HepG2 (cell line): ENCODE data around the gene SURF1. TPM values are rescaled to one million over a fixed set of nuclear protein-coding genes. Genes with fewer than 3 reads are reported as not detected.

Experiments
- AKNA ChIP-seq: sonication (generic); formaldehyde crosslinking; IDR thresholded peaks from 2 replicates; pipeline ENCODE4 v1.4.0; 2020; ENCODE audit warnings: missing genetic modification reagents, borderline replicate concordance
- CCDC6 ChIP-seq: sonication (generic); formaldehyde crosslinking; IDR thresholded peaks from 2 replicates; pipeline ENCODE4 v1.8.1; 2022; ENCODE audit warnings: mild to moderate bottlenecking, missing genetic modification reagents, moderate library complexity
- IKZF5 ChIP-seq: IDR thresholded peaks from 2 replicates; pipeline ENCODE4 v1.6.1; 2018; ENCODE audit warnings: missing genetic modification reagents, mild to moderate bottlenecking, missing compliant biosample characterization
- MAFG ChIP-seq: sonication (generic); formaldehyde crosslinking; IDR thresholded peaks from 2 replicates; pipeline ENCODE4 v1.5.1; 2020; ENCODE audit warnings: mild to moderate bottlenecking, missing genetic modification reagents
- MED8 ChIP-seq: sonication (generic); formaldehyde crosslinking; IDR thresholded peaks from 2 replicates; pipeline ENCODE4 v1.8.1; 2023; ENCODE audit warnings: mild to moderate bottlenecking, missing genetic modification reagents; ENCODE audit not compliant: insufficient replicate concordance
- RAD51 ChIP-seq: fragments of 450-650 bp; IDR thresholded peaks from 2 replicates; pipeline ENCODE4 v1.6.1; 2016; ENCODE audit warnings: borderline replicate concordance
- REXO4 ChIP-seq: sonication (generic); formaldehyde crosslinking; IDR thresholded peaks from 2 replicates; pipeline ENCODE4 v1.8.0; 2022; ENCODE audit warnings: missing genetic modification reagents, mild to moderate bottlenecking, borderline replicate concordance
- SMC3 ChIP-seq: IDR thresholded peaks from 2 replicates; pipeline ENCODE4 v1.6.1; 2011; ENCODE audit warnings: low read length, improper control_type of control experiment
- TBL1XR1 ChIP-seq: fragments of 150-350 bp; IDR thresholded peaks from 2 replicates; pipeline ENCODE4 v1.6.1; 2014; ENCODE audit warnings: borderline replicate concordance, low read length; ENCODE audit not compliant: partially characterized antibody
- ZBTB38 ChIP-seq: sonication (generic); formaldehyde crosslinking; IDR thresholded peaks from 2 replicates; pipeline ENCODE4 v1.5.1; 2020; ENCODE audit warnings: mild to moderate bottlenecking, missing genetic modification reagents
- ZBTB7A ChIP-seq: sonication (generic); formaldehyde crosslinking; IDR thresholded peaks from 2 replicates; pipeline ENCODE4 v1.8.0; 2022; ENCODE audit warnings: mild to moderate bottlenecking, missing genetic modification reagents
- ZFP91 ChIP-seq: sonication (generic); formaldehyde crosslinking; IDR thresholded peaks from 2 replicates; pipeline ENCODE4 v1.9.0; 2022; ENCODE audit warnings: missing genetic modification reagents, mild to moderate bottlenecking, borderline replicate concordance
- ZNF275 ChIP-seq: sonication (generic); formaldehyde crosslinking; IDR thresholded peaks from 2 replicates; pipeline ENCODE4 v1.8.0; 2022; ENCODE audit warnings: missing genetic modification reagents, mild to moderate bottlenecking, inconsistent platforms, borderline replicate concordance
- ZNF367 ChIP-seq: sonication (generic); formaldehyde crosslinking; IDR thresholded peaks from 2 replicates; pipeline ENCODE4 v1.4.0; 2020; ENCODE audit warnings: missing genetic modification reagents, borderline replicate concordance
- ZNF703 ChIP-seq: sonication (generic); formaldehyde crosslinking; IDR thresholded peaks from 2 replicates; pipeline ENCODE4 v1.5.1; 2020; ENCODE audit warnings: missing genetic modification reagents, mild to moderate bottlenecking, moderate library complexity, borderline replicate concordance
- ZNF772 ChIP-seq: sonication (generic); formaldehyde crosslinking; IDR thresholded peaks from 2 replicates; pipeline ENCODE4 v1.5.0; 2020; ENCODE audit warnings: mild to moderate bottlenecking, missing genetic modification reagents
- ZNF784 ChIP-seq: sonication (generic); formaldehyde crosslinking; IDR thresholded peaks from 2 replicates; pipeline ENCODE4 v1.5.1; 2020; ENCODE audit warnings: missing genetic modification reagents, mild to moderate bottlenecking, borderline replicate concordance
- polyA plus RNA-seq, 8 experiments: library from polyadenylated mRNA; depleted of rRNA in 3 of 8; stranded (reverse) in 7 of 8; unstranded in 1 of 8; fragments of >200 nt; fragmentation: Illumina TruSeq in 4 of 8; extraction: Trizol in 4 of 8; gene quantifications; 2 replicates each; pipeline versions ENCODE4 v1.2.1 to v1.2.3, GENCODE V29; 2011 to 2016; ENCODE audit warnings: low read depth in 4 of 8, missing spikeins in 1 of 8, mixed read lengths in 1 of 8; ENCODE audit not compliant: insufficient read depth in 1 of 8
- total RNA-seq, 5 experiments: library from RNA; depleted of rRNA; stranded (reverse); fragments of >200 nt; fragmentation: Illumina TruSeq; extraction: Trizol; gene quantifications; 2 replicates each; pipeline ENCODE4 v1.2.3, GENCODE V29; 2016; ENCODE audit warnings: low read depth in 1 of 5

The SURF1 gene
- total and polyA plus RNA-seq, 2 of the 13 experiments (the other 11 are each of a cell fraction or from before 2014, with no cell fraction given) = 17.8 to 40.7 TPM

GRCh38 chr9:133347985-133348717 is 8.1 kb downstream of the SURF1 start, which contains the start of the genes MED22 and RPL7A (continued):
- TF ChIP-seq AKNA (CRISPR knock-in tag) (no peak), MED8 (CRISPR knock-in tag) (peak; percentile 89), ZBTB7A (CRISPR knock-in tag) (peak; percentile 57; the same call in 1 of the 2 replicates), ZNF784 (CRISPR knock-in tag) (peak; percentile 54; the same call in 1 of the 2 replicates), ZNF275 (0 out of 2 replicates have a peak, but pooled peaks have one; percentile 74), ZNF367 (CRISPR knock-in tag) (no peak), TBL1XR1 (no peak), REXO4 (CRISPR knock-in tag) (no peak), ZFP91 (CRISPR knock-in tag) (peak; percentile 100), CCDC6 (CRISPR knock-in tag) (peak; percentile 69; the same call in 1 of the 2 replicates), ZBTB38 (peak; percentile 53; the same call in 1 of the 2 replicates), IKZF5 (peak; percentile 65; the same call in 1 of the 2 replicates), MAFG (CRISPR knock-in tag) (no peak), ZNF772 (CRISPR knock-in tag) (peak; percentile 80), RAD51 (no peak), SMC3 (no peak), ZNF703 (CRISPR knock-in tag) (no peak)
